Activated CD8-positive, alpha-beta T cell treated with anti-CD3 and anti-CD28 coated beads, Interleukin-2, amount 10 ng/mL, durations not matched to agents 7 days and 5 days (primary cell): ENCODE measurements around the gene ILKAP. TPM values are rescaled to one million over a fixed set of nuclear protein-coding genes. Genes with fewer than 3 reads are reported as not detected.

Experiments used
- ATAC-seq: fragments of 150-1000 bp; cut with Tn5 transposase; one replicate; pipeline ENCODE4 v1.10.0; 2021; ENCODE audit warnings: moderate library complexity
- CTCF ChIA-PET: fragments of 350-600 bp; sonication (Branson Sonifier 250); formaldehyde crosslinking; loops from one replicate; lab custom pipeline; 2021; ENCODE audit warnings: antibody characterized with exemption; lab: Charles Lee
- POLR2A ChIA-PET: fragments of 350-600 bp; sonication (Branson Sonifier 250); formaldehyde crosslinking; loops from one replicate; lab custom pipeline; 2021; ENCODE audit warnings: antibody characterized with exemption; lab: Charles Lee
- DNase-seq: peaks from one replicate; pipeline ENCODE4 v3.0.0-alpha.2; 2020
- H3K27ac Mint-ChIP-seq: one replicate; pipeline ENCODE4 v1.8.0; 2021; ENCODE audit warnings: mild to moderate bottlenecking, mixed read lengths
- H3K27me3 Mint-ChIP-seq: one replicate; pipeline ENCODE4 v1.8.0; 2021; ENCODE audit warnings: low read depth, mixed read lengths
- H3K36me3 Mint-ChIP-seq: one replicate; pipeline ENCODE4 v1.8.0; 2021; ENCODE audit warnings: low read depth, mixed read lengths
- H3K4me1 Mint-ChIP-seq: one replicate; pipeline ENCODE4 v1.8.0; 2021; ENCODE audit warnings: low read depth, mixed read lengths
- H3K4me3 Mint-ChIP-seq: one replicate; pipeline ENCODE4 v1.8.0; 2021; ENCODE audit warnings: mild to moderate bottlenecking, mixed read lengths
- H3K9me3 Mint-ChIP-seq: one replicate; pipeline ENCODE4 v1.8.0; 2022; ENCODE audit warnings: mixed read lengths; ENCODE audit not compliant: insufficient read depth
- total RNA-seq, 2 experiments: library from RNA; stranded (reverse); gene quantifications; one replicate each; pipeline ENCODE4 v1.2.3, GENCODE V29; 2021

ILKAP gene
- total RNA-seq, 2 experiments from 2014 or later, result 58.3 to 62.7 TPM

DNA sequence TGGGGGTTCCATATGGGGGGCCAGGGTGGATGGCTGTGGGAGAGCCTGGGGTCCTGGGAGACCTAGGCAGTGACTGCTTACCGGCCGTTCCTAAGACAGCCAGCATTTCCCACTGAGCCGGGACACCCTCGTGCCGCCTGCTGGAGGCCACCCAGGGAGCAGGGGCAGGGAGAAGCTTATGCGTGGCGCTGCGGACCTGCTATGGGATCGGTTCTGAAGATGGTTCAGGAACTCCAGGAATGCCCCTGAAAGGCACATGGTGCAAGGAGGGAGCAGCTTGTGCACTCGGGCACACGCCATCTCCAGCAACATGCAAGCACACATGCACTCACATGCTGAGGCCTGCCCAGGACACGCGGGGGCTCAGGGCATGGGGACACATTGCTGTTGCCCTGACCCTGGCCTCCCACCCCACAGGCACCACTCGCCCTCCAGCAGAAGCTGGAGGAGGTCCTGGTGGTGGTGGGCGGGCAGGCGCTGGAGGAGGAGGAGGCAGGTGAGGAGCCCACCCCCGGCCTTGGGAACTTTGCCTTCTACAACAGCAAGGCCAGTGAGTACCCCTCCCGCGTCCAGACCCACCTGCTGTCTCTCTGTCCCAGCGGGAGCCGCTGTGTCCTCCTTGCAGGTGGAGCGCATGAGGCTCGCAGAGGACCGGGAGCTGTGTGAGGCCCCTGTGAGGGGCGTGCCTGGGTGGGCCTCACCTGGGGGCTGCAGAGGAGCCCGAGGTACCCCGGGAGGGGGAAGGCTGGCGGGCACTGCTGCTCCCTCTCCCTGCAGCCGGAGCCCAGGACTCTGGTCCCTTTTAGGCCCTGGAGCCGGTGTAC lies 60.9 kb downstream of the ILKAP start:
- no peaks in the 10 kb centered on the region for H3K9me3 Mint-ChIP-seq
- H3K4me1 Mint-ChIP-seq, result peaks cover 5% of the 10 kb centered on the region
- no peak overlapping the region for H3K27ac Mint-ChIP-seq
- no peaks in the 10 kb centered on the region for H3K27me3 Mint-ChIP-seq
- no peak for ATAC-seq
- no peaks in the 10 kb centered on the region for H3K36me3 Mint-ChIP-seq
- no peak for DNase-seq
- ChIA-PET CTCF (interaction anchor here (1.2 kb wide), 1 partner anchor 174 kb away, joined by 5 read pairs; no protein-coding TSS in a partner anchor), POLR2A (no interaction called here)
- H3K4me3 Mint-ChIP-seq, result no peak overlapping the region

GRCh38 chr2:238141541-238142318 lies 61.8 kb downstream of the ILKAP start:
- ChIA-PET CTCF (interaction anchor here (1.2 kb wide), 1 partner anchor 173 kb away, joined by 5 read pairs; no protein-coding TSS in a partner anchor), POLR2A (no interaction called here)
- DNase-seq (no peak), ATAC-seq (no peak)
- H3K4me1 Mint-ChIP-seq, result peaks cover 5% of the 10 kb centered on the region
- H3K9me3 Mint-ChIP-seq, result no peaks in the 10 kb centered on the region
- no peaks in the 10 kb centered on the region for H3K36me3 Mint-ChIP-seq
- peak overlapping the region; percentile 47 for H3K27ac Mint-ChIP-seq
- no peaks in the 10 kb centered on the region for H3K27me3 Mint-ChIP-seq
- no peak overlapping the region for H3K4me3 Mint-ChIP-seq

DNA sequence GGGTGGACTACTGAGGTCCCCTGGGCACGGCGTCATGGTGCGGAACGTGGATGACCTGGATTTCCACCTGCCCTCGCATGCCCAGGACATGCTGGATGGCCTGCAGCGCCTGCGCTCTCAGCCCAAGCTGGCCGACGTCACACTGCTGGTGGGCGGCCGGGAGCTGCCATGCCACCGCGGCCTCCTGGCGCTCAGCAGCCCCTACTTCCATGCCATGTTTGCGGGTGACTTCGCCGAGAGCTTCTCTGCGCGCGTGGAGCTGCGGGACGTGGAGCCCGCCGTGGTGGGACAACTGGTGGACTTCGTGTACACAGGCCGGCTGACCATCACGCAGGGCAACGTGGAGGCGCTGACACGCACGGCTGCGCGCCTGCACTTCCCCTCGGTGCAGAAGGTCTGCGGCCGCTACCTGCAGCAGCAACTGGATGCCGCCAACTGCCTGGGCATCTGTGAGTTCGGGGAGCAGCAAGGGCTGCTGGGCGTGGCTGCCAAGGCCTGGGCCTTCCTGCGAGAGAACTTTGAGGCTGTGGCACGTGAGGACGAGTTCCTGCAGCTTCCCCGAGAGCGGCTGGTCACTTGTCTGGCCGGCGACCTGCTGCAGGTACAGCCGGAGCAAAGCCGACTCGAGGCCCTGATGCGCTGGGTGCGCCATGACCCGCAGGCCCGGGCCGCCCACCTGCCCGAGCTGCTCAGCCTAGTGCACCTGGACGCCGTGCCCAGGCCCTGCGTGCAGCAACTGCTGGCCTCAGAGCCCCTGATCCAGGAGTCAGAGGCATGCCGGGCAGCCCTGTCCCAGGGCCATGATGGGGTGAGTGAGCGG lies 62.6 kb downstream of the ILKAP start:
- Mint-ChIP-seq H3K27me3 (no peaks in the 10 kb centered on the region), H3K9me3 (no peaks in the 10 kb centered on the region), H3K4me3 (no peak overlapping the region), H3K36me3 (no peaks in the 10 kb centered on the region), H3K27ac (no peak overlapping the region), H3K4me1 (peaks cover 5% of the 10 kb centered on the region)
- CTCF ChIA-PET, result no interaction called here
- POLR2A ChIA-PET, result no interaction called here
- no peak for ATAC-seq
- no peak for DNase-seq

DNA sequence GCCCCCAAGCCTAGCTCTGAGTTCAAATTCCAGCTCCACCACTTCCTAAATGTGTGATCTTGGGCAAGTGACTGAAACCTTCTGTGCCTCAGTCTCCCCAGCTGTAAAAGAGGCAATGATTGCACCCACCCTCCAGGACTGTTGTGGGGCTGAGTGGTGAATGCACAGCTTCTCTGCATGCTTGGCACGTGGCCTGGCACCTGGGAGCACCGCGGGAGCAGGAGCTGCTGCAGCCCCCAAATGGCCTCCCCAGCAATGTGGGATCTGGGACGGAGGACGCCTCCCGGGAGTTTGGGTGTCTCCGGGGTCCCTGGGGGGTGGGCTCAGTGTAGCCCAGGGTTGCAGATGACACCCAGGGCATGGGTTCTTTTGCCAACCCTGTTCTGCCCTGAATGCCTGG lies 63.5 kb downstream of the ILKAP start:
- POLR2A ChIA-PET, result no interaction called here
- CTCF ChIA-PET, result interaction anchor here (1.0 to 1.4 kb wide), 3 partner anchors 13 to 49 kb away, joined by 3 to 5 read pairs (median 4); no protein-coding TSS in a partner anchor
- DNase-seq (no peak), ATAC-seq (no peak)
- H3K9me3 Mint-ChIP-seq, result no peaks in the 10 kb centered on the region
- H3K4me3 Mint-ChIP-seq, result no peak overlapping the region
- H3K27ac Mint-ChIP-seq, result no peak overlapping the region
- no peaks in the 10 kb centered on the region for H3K27me3 Mint-ChIP-seq
- H3K36me3 Mint-ChIP-seq, result no peaks in the 10 kb centered on the region
- peaks cover 5% of the 10 kb centered on the region for H3K4me1 Mint-ChIP-seq

DNA sequence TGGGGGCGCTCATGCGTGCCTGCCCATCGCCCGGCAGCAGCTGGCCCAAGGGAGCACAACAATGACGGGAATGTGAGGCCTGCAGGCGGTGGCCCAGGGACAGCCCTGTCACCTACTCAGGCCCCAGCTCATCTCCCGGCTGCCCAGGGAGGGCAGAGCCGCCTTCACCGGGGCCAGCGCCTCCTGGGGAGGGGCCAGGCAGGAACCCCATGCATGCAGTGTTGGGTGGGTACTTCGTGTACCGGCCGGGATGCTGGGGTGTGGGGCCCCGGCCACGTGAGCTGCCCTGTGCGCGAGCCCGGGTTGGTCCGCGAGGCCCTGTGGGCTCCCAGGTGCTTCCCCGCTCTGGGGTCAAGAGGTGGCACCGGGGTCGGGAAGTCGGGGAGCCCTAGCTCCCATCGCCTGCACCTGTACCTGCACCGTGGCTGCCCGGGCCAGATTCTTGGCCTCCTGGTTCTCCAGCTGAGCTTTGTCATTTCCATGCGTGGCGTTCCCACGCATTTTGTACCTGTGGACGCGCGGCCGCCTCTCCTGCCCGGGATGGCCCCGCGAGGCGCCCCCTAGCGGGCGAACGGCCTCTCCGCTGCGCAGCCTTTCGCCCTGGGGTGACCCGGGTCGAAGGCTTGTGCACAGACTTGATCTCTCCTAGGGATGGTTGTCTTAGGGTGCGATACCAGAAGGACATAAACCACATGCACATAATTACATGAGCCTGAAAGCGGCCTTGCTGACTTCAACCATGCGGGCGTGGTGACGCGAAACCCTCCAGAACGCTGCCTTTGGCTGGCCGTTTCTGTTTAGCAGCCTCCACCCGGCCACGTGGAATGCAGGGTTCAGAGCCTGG lies 64.1 kb downstream of the ILKAP start:
- ChIA-PET POLR2A (interaction anchor here (1.2 kb wide), 1 partner anchor 28 kb away, joined by 6 read pairs; no protein-coding TSS in a partner anchor), CTCF (interaction anchor here (0.8 to 1.4 kb wide), 4 partner anchors 12 to 170 kb away, joined by 3 to 5 read pairs (median 4); no protein-coding TSS in a partner anchor)
- peaks cover 5% of the 10 kb centered on the region for H3K4me1 Mint-ChIP-seq
- H3K9me3 Mint-ChIP-seq, result no peaks in the 10 kb centered on the region
- ATAC-seq (peak; percentile 16), DNase-seq (peak; percentile 32)
- no peaks in the 10 kb centered on the region for H3K27me3 Mint-ChIP-seq
- H3K36me3 Mint-ChIP-seq, result no peaks in the 10 kb centered on the region
- H3K4me3 Mint-ChIP-seq, result no peak overlapping the region
- no peak overlapping the region for H3K27ac Mint-ChIP-seq

GRCh38 chr2:238138331-238139195 lies 64.9 kb downstream of the ILKAP start, which contains the start of gene KLHL30:
Gene KLHL30 (plus strand): TSS chr2:238138668. CDS start chr2:238140755, 2,087 bp downstream.
- DNase-seq (no peak), ATAC-seq (no peak)
- H3K36me3 Mint-ChIP-seq, result no peaks in the 10 kb centered on the region
- no peaks in the 10 kb centered on the region for H3K27me3 Mint-ChIP-seq
- no peak within 1 kb of the TSS for H3K27ac Mint-ChIP-seq
- ChIA-PET POLR2A (interaction anchor here (1.2 kb wide), 1 partner anchor 29 kb away, joined by 6 read pairs; no protein-coding TSS in a partner anchor), CTCF (interaction anchor here (0.8 to 1.4 kb wide), 4 partner anchors 12 to 170 kb away, joined by 3 to 5 read pairs (median 4); no protein-coding TSS in a partner anchor)
- no peak within 1 kb of the TSS for H3K4me3 Mint-ChIP-seq
- H3K4me1 Mint-ChIP-seq, result peaks cover 5% of the 10 kb centered on the region
- H3K9me3 Mint-ChIP-seq, result no peaks in the 10 kb centered on the region

- peaks cover 5% of the 10 kb centered on the region for H3K4me1 Mint-ChIP-seq
Observed at GRCh38 chr2:238137885-238138284, 65.6 kb downstream of the ILKAP start.

DNA sequence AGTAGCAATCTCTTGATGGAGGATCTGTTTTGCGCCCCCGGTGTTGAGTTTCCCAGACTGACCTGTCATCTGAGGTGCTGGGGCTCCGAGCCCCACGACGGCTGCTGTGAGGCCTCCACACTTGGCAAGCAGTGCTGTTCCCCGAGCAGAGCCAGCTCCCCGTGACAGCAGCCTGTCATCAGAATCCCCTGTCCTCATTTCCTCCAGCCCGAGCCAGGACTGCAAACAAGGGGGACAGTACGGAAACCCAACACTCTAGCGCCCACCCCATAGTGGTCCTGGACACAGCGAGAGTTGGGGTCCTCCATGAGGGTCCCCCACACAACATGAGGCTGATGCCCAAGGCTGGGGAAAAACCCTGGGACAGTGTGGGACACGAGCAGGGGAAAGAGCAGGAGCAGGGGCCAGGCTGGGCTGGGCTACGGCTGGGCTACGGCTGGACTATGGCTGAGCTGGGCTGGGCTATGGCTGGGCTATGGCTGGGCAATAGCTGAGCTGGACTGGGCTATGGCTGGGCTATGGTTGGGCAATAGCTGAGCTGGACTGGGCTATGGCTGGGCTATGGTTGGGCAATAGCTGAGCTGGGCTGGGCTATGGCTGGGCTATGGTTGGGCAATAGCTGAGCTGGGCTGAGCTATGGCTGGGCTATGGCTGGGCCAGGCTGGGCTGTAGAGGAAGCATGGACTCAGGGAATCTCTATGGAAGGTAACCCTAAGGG lies 66.5 kb downstream of the ILKAP start:
- Mint-ChIP-seq H3K4me3 (no peak overlapping the region), H3K27me3 (no peaks in the 10 kb centered on the region), H3K4me1 (peaks cover 5% of the 10 kb centered on the region), H3K27ac (no peak overlapping the region), H3K9me3 (no peaks in the 10 kb centered on the region), H3K36me3 (no peaks in the 10 kb centered on the region)
- no peak for ATAC-seq
- DNase-seq, result no peak
- POLR2A ChIA-PET, result no interaction called here
- CTCF ChIA-PET, result no interaction called here

More at GRCh38 chr2:238137885-238138284, 65.6 kb downstream of the ILKAP start:
- H3K27ac Mint-ChIP-seq, result no peak overlapping the region
- POLR2A ChIA-PET, result no interaction called here
- H3K36me3 Mint-ChIP-seq, result no peaks in the 10 kb centered on the region
- ATAC-seq (no peak), DNase-seq (no peak)
- no peaks in the 10 kb centered on the region for H3K27me3 Mint-ChIP-seq
- no peaks in the 10 kb centered on the region for H3K9me3 Mint-ChIP-seq
- H3K4me3 Mint-ChIP-seq, result no peak overlapping the region
- CTCF ChIA-PET, result interaction anchor here (0.8 kb wide), 1 partner anchor 169 kb away, joined by 3 read pairs; no protein-coding TSS in a partner anchor

GRCh38 chr2:238135601-238136150 lies 67.8 kb downstream of the ILKAP start:
- no peak for DNase-seq
- POLR2A ChIA-PET, result no interaction called here
- no peak for ATAC-seq
- H3K4me1 Mint-ChIP-seq, result no peaks in the 10 kb centered on the region
- no peak overlapping the region for H3K4me3 Mint-ChIP-seq
- CTCF ChIA-PET, result no interaction called here
- H3K27ac Mint-ChIP-seq, result no peak overlapping the region
- no peaks in the 10 kb centered on the region for H3K9me3 Mint-ChIP-seq
- H3K36me3 Mint-ChIP-seq, result no peaks in the 10 kb centered on the region
- H3K27me3 Mint-ChIP-seq, result no peaks in the 10 kb centered on the region
